Spinal cord (tissue), 10 donors: ENCODE results near the gene ZNF74. TPM values are rescaled to one million over a fixed set of nuclear protein-coding genes. Genes with fewer than 3 reads are reported as not detected.
A peak's percentile ranks its signal among the peaks of the same experiment; 100 is the strongest.
"Not testable (repeated sequence)": the region's sequence is repeated elsewhere in the genome, so short reads cannot be mapped to it uniquely, and the experiment has no call there.

Experiments
- DNase-seq, 6 donors: peaks; one replicate each; pipeline versions ENCODE4 v3.0.0 to v3.0.0-alpha.2; 2013 to 2015; ENCODE audit warnings: low spot score in 6 of 6, low read depth in 4 of 6
- H3K27ac ChIP-seq: one replicate; pipeline ENCODE4 v1.5.1; 2013; ENCODE audit warnings: low read depth, low read length, control low read depth
- H3K27me3 ChIP-seq: one replicate; pipeline ENCODE4 v1.6.1; 2013; ENCODE audit warnings: low read length; ENCODE audit not compliant: control insufficient read depth, insufficient read depth
- H3K36me3 ChIP-seq: one replicate; pipeline ENCODE4 v1.6.1; 2013; ENCODE audit warnings: low read length; ENCODE audit not compliant: control insufficient read depth, insufficient read depth
- H3K4me1 ChIP-seq: one replicate; pipeline ENCODE4 v1.6.1; 2013; ENCODE audit warnings: low read length; ENCODE audit not compliant: control insufficient read depth, insufficient read depth
- H3K4me3 ChIP-seq: one replicate; pipeline ENCODE4 v1.5.1; 2013; ENCODE audit warnings: low read depth, low read length, control low read depth
- H3K9me3 ChIP-seq: one replicate; pipeline ENCODE4 v1.6.1; 2013; ENCODE audit warnings: low read length; ENCODE audit not compliant: control insufficient read depth, insufficient read depth
- WGBS: methylation state at CpG from one replicate; pipeline ENCODE4 v1.1.5; 2013; ENCODE audit warnings: missing lambda C conversion rate; ENCODE audit not compliant: insufficient coverage; 5-methylcytosine and 5-hydroxymethylcytosine counted together
- polyA plus RNA-seq, 2 donors: library from polyadenylated mRNA; unstranded; fragments of 120-200 nt; gene quantifications; one replicate each; pipeline ENCODE4 v1.2.1, GENCODE V29; 2013; ENCODE audit not compliant: insufficient read length in 2 of 2
- total RNA-seq, 2 donors: library from RNA; depleted of rRNA in 1 of 2; stranded (reverse); fragments of 120-200 nt in 1 of 2; fragments of >200 nt in 1 of 2; gene quantifications; one replicate each; pipeline versions ENCODE4 v1.2.3 to v1.2.4, GENCODE V29; 2013 to 2014
- donor health status: healthy.

The ZNF74 gene
- total and polyA plus RNA-seq, 4 donors: 14.3 to 31.2 (median 22.4) TPM

- 67% methylated on average over 3 of the region's 3 CpGs for WGBS
These were observed 20.5 kb downstream of the ZNF74 start for GRCh38 chr22:20414450-20414849.

GRCh38 chr22:20415241-20415640, 21.3 kb downstream of the ZNF74 start:
- not testable (repeated sequence) for H3K9me3 ChIP-seq, H3K27ac ChIP-seq, H3K4me3 ChIP-seq, H3K36me3 ChIP-seq, H3K27me3 ChIP-seq, DNase-seq
- peaks cover 17% of the 10 kb centered on the region for H3K4me1 ChIP-seq
- WGBS: no CpG with 5 or more reads among the region's 3 CpGs

More at GRCh38 chr22:20414450-20414849, 20.5 kb downstream of the ZNF74 start:
- no peaks in the 10 kb centered on the region for H3K36me3 ChIP-seq
- no peak for DNase-seq
- no peaks in the 10 kb centered on the region for H3K27me3 ChIP-seq
- H3K4me1 ChIP-seq: peaks cover 17% of the 10 kb centered on the region
- H3K4me3 ChIP-seq: no peak overlapping the region
- H3K9me3 ChIP-seq: no peaks in the 10 kb centered on the region
- no peak overlapping the region for H3K27ac ChIP-seq

- not testable (repeated sequence) for H3K36me3 ChIP-seq, H3K27ac ChIP-seq, DNase-seq, H3K9me3 ChIP-seq, H3K27me3 ChIP-seq, H3K4me3 ChIP-seq
- peaks cover 17% of the 10 kb centered on the region for H3K4me1 ChIP-seq
- WGBS: no CpG with 5 or more reads among the region's 3 CpGs
These were observed 21.7 kb downstream of the ZNF74 start for GRCh38 chr22:20415699-20416098.

GRCh38 chr22:20418211-20418788, 24.3 kb downstream of the ZNF74 start:
- H3K27ac ChIP-seq: no peak overlapping the region
- peak overlapping the region; percentile 43 for H3K4me3 ChIP-seq
- no peaks in the 10 kb centered on the region for H3K9me3 ChIP-seq
- 6% methylated on average over 32 of the region's 42 CpGs for WGBS
- H3K36me3 ChIP-seq: peaks cover 3% of the 10 kb centered on the region
- no peaks in the 10 kb centered on the region for H3K27me3 ChIP-seq
- DNase-seq: peak in 2 of 6 donors; percentile 93 to 94
- peaks cover 26% of the 10 kb centered on the region for H3K4me1 ChIP-seq

- peaks cover 39% of the 10 kb centered on the region for H3K4me1 ChIP-seq
- H3K27me3 ChIP-seq: no peaks in the 10 kb centered on the region
- peaks cover 12% of the 10 kb centered on the region for H3K36me3 ChIP-seq
- DNase-seq: no peak
- WGBS: 90% methylated on average over 1 of the region's 2 CpGs
- no peaks in the 10 kb centered on the region for H3K9me3 ChIP-seq
- no peak overlapping the region for H3K27ac ChIP-seq
- H3K4me3 ChIP-seq: no peak overlapping the region
These were observed 25.7 kb downstream of the ZNF74 start for GRCh38 chr22:20419664-20419951.

GRCh38 chr22:20420157-20420842, 26.3 kb downstream of the ZNF74 start:
- peaks cover 46% of the 10 kb centered on the region for H3K4me1 ChIP-seq
- no peak for DNase-seq
- no peak overlapping the region for H3K4me3 ChIP-seq
- H3K27me3 ChIP-seq: no peaks in the 10 kb centered on the region
- H3K36me3 ChIP-seq: peaks cover 18% of the 10 kb centered on the region
- H3K27ac ChIP-seq: no peak overlapping the region
- no peaks in the 10 kb centered on the region for H3K9me3 ChIP-seq
- WGBS: 95% methylated on average over 11 of the region's 11 CpGs

GRCh38 chr22:20421507-20421874, 27.5 kb downstream of the ZNF74 start:
- Histone ChIP-seq H3K4me3 (no peak overlapping the region), H3K36me3 (peaks cover 24% of the 10 kb centered on the region), H3K27me3 (peaks cover 4% of the 10 kb centered on the region), H3K4me1 (peaks cover 52% of the 10 kb centered on the region), H3K9me3 (no peaks in the 10 kb centered on the region), H3K27ac (no peak overlapping the region)
- 90% methylated on average over 7 of the region's 7 CpGs for WGBS
- DNase-seq: no peak

- peak in 2 of 6 donors; percentile 74 to 81 for DNase-seq
- no peak overlapping the region for H3K4me3 ChIP-seq
- H3K27me3 ChIP-seq: peaks cover 7% of the 10 kb centered on the region
- peaks cover 31% of the 10 kb centered on the region for H3K36me3 ChIP-seq
- 38% methylated on average over 19 of the region's 21 CpGs for WGBS
- peak overlapping the region; percentile 85 for H3K27ac ChIP-seq
- no peaks in the 10 kb centered on the region for H3K9me3 ChIP-seq
- peaks cover 52% of the 10 kb centered on the region for H3K4me1 ChIP-seq
These were observed 28.5 kb downstream of the ZNF74 start for GRCh38 chr22:20422271-20423007.

- H3K27me3 ChIP-seq: peaks cover 7% of the 10 kb centered on the region
- H3K4me1 ChIP-seq: peaks cover 47% of the 10 kb centered on the region
- peaks cover 37% of the 10 kb centered on the region for H3K36me3 ChIP-seq
- no peaks in the 10 kb centered on the region for H3K9me3 ChIP-seq
- 39% methylated on average over 19 of the region's 20 CpGs for WGBS
- peak in 1 of 6 donors; percentile 79 for DNase-seq
- peak overlapping the region; percentile 85 for H3K27ac ChIP-seq
- no peak overlapping the region for H3K4me3 ChIP-seq
These were observed 29.3 kb downstream of the ZNF74 start for GRCh38 chr22:20423008-20423905.
